Stomach (tissue), 9 donors: Measurements from ENCODE around the gene CPED1. TPM values are rescaled to one million over a fixed set of nuclear protein-coding genes. Genes with fewer than 3 reads are reported as not detected.

Experiments
- DNase-seq, 2 donors: peaks; one replicate each; pipeline versions ENCODE4 v3.0.0 to v3.0.0-alpha.2; 2013 to 2019
- H3K27ac ChIP-seq, 5 donors: fragments of 200-600 bp in 4 of 5; sonication (generic) in 4 of 5; one replicate each; pipeline ENCODE4 v1.5.1; 2013 to 2019; ENCODE audit warnings: mild to moderate bottlenecking in 1 of 5, moderate library complexity in 1 of 5
- H3K27me3 ChIP-seq, 3 donors: fragments of 200-600 bp; sonication (generic); one replicate each; pipeline ENCODE4 v1.5.1; 2017 to 2019; ENCODE audit warnings: mixed run types in 1 of 3
- H3K36me3 ChIP-seq, 4 donors: fragments of 200-600 bp; sonication (generic); 1 replicate in 3 of 4; 2 replicates in 1 of 4; pipeline ENCODE4 v1.5.1; 2016 to 2019
- H3K4me1 ChIP-seq, 4 donors: fragments of 200-600 bp; sonication (generic); one replicate each; pipeline ENCODE4 v1.5.1; 2016 to 2019
- H3K4me3 ChIP-seq, 4 donors: fragments of 200-600 bp; sonication (generic) in 3 of 4; one replicate each; pipeline ENCODE4 v1.5.1; 2016 to 2019; ENCODE audit warnings: mild to moderate bottlenecking in 1 of 4
- H3K9me3 ChIP-seq, 4 donors: fragments of 200-600 bp; sonication (generic); one replicate each; pipeline ENCODE4 v1.5.1; 2016 to 2019
- EP300 ChIP-seq: sonication (generic); formaldehyde crosslinking; IDR thresholded peaks from one replicate; pipeline ENCODE4 v1.6.1; 2017; ENCODE audit warnings: antibody characterized with exemption
- POLR2A ChIP-seq, 4 donors: fragments of 450-650 bp; IDR thresholded peaks; one replicate each; pipeline ENCODE4 v1.6.1; 2016; ENCODE audit warnings: antibody characterized with exemption in 4 of 4, control low read depth in 2 of 4, mild to moderate bottlenecking in 1 of 4, moderate library complexity in 1 of 4
- POLR2AphosphoS5 ChIP-seq, 3 donors: sonication (generic); formaldehyde crosslinking; IDR thresholded peaks; one replicate each; pipeline ENCODE4 v1.6.1; 2016; ENCODE audit warnings: antibody characterized with exemption in 3 of 3
- WGBS, 5 donors: extraction: QIAGEN DNeasy Blood & Tissue Kit in 3 of 5; methylation state at CpG; one replicate each; pipeline versions ENCODE4 v1.1.5 to v1.1.7; 2013 to 2018; 5-methylcytosine and 5-hydroxymethylcytosine counted together
- intact Hi-C: fragments of 100-400 bp; cut with DNase I; formaldehyde crosslinking; loops from one replicate; pipeline ENCODE4 v1.15.1; 2023; ENCODE audit warnings: low total_unique reads
- polyA plus RNA-seq, 3 donors: library from polyadenylated mRNA; stranded (reverse); fragments of 200-250 nt; gene quantifications; one replicate each; pipeline ENCODE4 v1.2.3, GENCODE V29; 2013
- total RNA-seq, 5 donors: library from RNA; depleted of rRNA; stranded (reverse); fragments of >200 nt; gene quantifications; one replicate each; pipeline versions ENCODE4 v1.1.0 to v1.2.3, GENCODE V29; 2014 to 2016
- TF ChIP-seq, protein P1 (sequence below), 7 experiments: fragments of 450-650 bp in 4 of 7; fragments of 200-600 bp in 3 of 7; sonication (generic) in 3 of 7; IDR thresholded peaks; one replicate each; pipeline ENCODE4 v1.5.1; 2016 to 2019; ENCODE audit warnings: antibody characterized with exemption in 7 of 7, control low read depth in 2 of 7, mild to moderate bottlenecking in 1 of 7
- donor health status: healthy with polysubstance abuse.
- donor health status: Bipolar disorder and iron deficiency.
- donor health status: healthy.

The CPED1 gene
- total and polyA plus RNA-seq, 8 donors: 3.0 to 58.7 (median 15.9) TPM

DNA sequence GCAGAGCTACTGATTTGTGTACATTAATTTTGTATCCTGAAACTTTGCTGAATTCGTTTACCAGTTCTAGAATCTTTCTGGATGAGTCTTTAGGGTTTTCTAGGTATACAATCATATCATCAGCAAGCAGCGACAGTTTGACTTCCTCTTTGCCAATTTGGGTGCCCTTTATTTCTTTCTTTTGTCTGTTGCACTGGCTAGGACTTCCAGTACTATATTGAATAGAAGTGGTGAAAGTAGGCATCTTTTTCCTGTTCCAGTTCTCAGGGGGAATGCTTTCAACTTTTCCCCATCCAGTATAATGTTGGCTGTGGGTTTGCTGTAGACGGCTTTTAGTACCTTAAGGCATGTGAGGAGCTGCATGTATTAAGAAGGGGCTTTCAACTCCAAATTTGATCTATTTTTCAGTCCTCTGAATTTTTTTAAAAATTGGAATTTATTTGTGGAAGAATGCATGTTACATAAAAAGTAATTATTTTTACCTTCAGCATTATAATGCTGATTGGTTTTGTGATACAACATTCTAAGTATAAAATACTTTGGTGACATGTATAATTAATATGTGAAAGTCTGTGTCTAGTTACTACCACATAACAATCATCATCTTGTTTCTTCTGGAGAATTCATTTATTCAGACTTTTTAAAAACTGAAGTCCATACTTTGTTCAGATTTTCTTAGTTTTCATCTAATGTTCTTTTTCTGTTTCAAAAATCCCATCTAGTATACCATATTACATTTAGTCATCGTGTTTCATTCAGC lies 49.6 kb downstream of the CPED1 start:
- Histone ChIP-seq H3K27me3 (no peaks in the 10 kb centered on the region), H3K4me1 (peaks cover 0 to 19% (median 3%) of the 10 kb centered on the region in 4 donors), H3K4me3 (no peak overlapping the region), H3K27ac (no peak overlapping the region), H3K36me3 (no peaks in the 10 kb centered on the region), H3K9me3 (no peaks in the 10 kb centered on the region)
- intact Hi-C loops: no loop called here
- WGBS, 5 donors: 74 to 84% (median 79%) methylated on average over 4 of the region's 4 CpGs
- DNase-seq: no peak
- TF ChIP-seq EP300: no peak

DNA sequence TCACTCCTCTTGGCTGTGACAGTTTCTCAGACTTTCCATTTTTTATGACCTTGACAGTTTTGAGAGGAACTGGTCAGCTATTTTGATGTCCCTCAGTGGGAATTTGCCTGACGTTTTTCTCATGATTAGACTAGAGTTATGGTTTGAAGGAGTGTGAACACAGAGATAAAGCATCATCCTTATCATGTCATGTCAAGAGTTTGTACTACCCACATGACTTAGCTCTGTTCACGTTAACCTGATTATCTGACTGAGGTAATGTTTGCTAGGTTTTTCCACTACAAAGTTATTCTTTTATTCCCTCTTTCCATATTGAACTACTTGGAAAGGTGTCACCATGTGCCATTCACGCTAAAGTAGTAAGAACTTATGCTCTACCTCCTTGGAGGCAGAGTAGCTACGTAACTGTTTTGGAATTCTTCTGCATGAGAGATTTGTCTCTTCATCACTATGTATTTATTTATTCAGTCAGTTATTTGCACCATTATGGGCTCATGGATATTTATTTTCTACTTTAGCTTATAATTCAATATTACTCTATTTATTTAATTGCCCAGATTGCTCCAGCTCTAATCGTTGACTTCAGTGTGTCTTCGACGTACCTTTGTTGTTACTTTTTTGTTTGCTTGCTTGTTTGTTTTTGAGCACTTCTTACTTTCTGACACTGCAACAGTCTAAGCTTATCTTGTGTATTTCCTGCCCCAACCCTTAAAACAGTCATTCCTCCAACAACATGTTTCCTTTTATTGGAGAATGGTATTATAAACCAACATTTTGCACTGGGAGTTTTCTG lies 50.4 kb downstream of the CPED1 start:
- no peaks in the 10 kb centered on the region for H3K27me3 ChIP-seq

DNA sequence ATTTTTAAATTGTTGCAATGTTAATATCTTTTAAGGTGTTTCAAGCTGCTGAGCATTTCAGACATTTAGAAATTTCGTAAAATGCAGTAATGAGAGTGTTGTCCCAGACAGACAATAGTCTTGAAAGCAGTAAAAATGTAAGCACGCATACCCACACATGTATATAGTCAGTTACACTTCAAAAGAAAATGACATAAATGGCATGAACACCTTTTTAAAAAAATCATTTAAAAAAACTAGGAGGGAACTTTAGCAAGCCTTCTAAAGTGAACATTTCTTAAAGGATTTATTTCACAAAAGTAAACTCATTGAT lies 51.0 kb downstream of the CPED1 start:
- H3K4me3 ChIP-seq: no peak overlapping the region
- no peak for DNase-seq
- peaks cover 0 to 17% (median 3%) of the 10 kb centered on the region in 4 donors for H3K4me1 ChIP-seq
- no peaks in the 10 kb centered on the region for H3K27me3 ChIP-seq
- H3K9me3 ChIP-seq: no peaks in the 10 kb centered on the region
- intact Hi-C loops: no loop called here
- no peak for TF ChIP-seq POLR2AphosphoS5 (IDR thresholded peaks at IDR 0.05)
- no peak for TF ChIP-seq POLR2A (IDR thresholded peaks at IDR 0.05)
- TF ChIP-seq, protein P1, sequence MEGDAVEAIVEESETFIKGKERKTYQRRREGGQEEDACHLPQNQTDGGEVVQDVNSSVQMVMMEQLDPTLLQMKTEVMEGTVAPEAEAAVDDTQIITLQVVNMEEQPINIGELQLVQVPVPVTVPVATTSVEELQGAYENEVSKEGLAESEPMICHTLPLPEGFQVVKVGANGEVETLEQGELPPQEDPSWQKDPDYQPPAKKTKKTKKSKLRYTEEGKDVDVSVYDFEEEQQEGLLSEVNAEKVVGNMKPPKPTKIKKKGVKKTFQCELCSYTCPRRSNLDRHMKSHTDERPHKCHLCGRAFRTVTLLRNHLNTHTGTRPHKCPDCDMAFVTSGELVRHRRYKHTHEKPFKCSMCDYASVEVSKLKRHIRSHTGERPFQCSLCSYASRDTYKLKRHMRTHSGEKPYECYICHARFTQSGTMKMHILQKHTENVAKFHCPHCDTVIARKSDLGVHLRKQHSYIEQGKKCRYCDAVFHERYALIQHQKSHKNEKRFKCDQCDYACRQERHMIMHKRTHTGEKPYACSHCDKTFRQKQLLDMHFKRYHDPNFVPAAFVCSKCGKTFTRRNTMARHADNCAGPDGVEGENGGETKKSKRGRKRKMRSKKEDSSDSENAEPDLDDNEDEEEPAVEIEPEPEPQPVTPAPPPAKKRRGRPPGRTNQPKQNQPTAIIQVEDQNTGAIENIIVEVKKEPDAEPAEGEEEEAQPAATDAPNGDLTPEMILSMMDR (IDR thresholded peaks at IDR 0.05): no peak
- TF ChIP-seq EP300: no peak
- no peaks in the 10 kb centered on the region for H3K36me3 ChIP-seq
- 75 to 82% (median 78%) methylated on average over 2 of the region's 2 CpGs for WGBS, 5 donors
- H3K27ac ChIP-seq: no peak overlapping the region

More for the DNA sequence above, 50.4 kb downstream of the CPED1 start:
- intact Hi-C loops: no loop called here
- no peak for DNase-seq
- TF ChIP-seq POLR2AphosphoS5 (IDR thresholded peaks at IDR 0.05) (no peak), POLR2A (IDR thresholded peaks at IDR 0.05) (no peak), EP300 (no peak)
- H3K36me3 ChIP-seq: no peaks in the 10 kb centered on the region
- 55 to 66% (median 56%) methylated on average over 7 of the region's 7 CpGs for WGBS, 5 donors
- no peak overlapping the region for H3K27ac ChIP-seq
- H3K4me3 ChIP-seq: no peak overlapping the region
- H3K9me3 ChIP-seq: no peaks in the 10 kb centered on the region
- H3K4me1 ChIP-seq: peaks cover 0 to 17% (median 3%) of the 10 kb centered on the region in 4 donors

DNA sequence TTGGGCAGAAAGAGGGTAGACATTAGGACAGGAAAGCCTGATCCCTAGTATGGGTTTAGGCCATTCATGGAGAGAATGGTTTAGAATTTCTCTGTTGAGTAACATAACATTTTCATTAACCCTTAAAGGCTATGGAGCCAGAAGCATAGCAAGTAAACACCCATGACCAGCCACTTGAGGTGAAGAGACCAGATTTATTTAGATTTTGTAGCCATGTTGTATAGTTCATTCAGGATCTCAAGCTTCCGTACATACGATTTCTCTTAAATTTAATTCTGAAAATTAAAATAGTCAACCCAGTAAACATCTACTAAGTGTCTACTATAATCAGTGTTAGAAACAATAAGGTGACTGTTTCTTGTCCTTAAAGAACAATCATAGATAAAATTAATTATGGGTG lies 51.5 kb downstream of the CPED1 start:
- H3K9me3 ChIP-seq: no peaks in the 10 kb centered on the region
- no peak overlapping the region for H3K27ac ChIP-seq
- WGBS, 5 donors: 95 to 99% (median 96%) methylated on average over 2 of the region's 2 CpGs
- no peaks in the 10 kb centered on the region for H3K27me3 ChIP-seq
- TF ChIP-seq EP300 (no peak), POLR2AphosphoS5 (IDR thresholded peaks at IDR 0.05) (no peak)
- H3K36me3 ChIP-seq: no peaks in the 10 kb centered on the region
- H3K4me1 ChIP-seq: peaks cover 0 to 17% (median 4%) of the 10 kb centered on the region in 4 donors
- H3K4me3 ChIP-seq: no peak overlapping the region
- intact Hi-C loops: no loop called here
- no peak for DNase-seq

DNA sequence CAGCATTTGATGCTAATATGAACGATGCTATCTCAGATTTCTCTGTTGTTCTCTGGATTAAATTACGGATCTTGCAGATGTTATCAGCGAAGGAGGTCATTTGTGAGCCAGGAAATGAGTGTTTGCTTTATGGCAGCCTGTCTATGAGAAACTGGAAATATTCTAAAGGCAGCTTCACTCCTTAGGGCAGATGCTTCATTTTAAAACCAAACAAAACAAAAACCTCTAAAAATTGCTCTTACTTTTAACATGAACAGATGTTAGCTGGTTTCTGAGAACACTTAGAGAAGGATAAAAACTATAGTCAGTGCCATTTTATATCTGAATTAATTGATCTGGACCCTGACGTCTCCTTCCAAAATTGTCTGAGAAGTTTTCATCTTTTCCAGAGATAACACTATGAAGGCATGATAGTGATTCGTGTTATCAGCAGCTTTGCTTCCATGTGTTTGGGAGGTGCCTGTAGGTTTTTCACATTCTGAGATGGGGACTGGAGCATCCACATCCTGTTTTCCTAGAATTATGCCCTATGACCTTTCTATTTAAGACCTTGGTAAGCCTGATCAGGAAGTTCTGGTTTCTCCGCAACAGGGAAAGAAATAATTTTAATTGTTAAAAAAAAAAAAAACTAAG lies 53.1 kb downstream of the CPED1 start:
- WGBS, 5 donors: 30 to 37% (median 33%) methylated on average over 6 of the region's 6 CpGs
- H3K4me3 ChIP-seq: no peak overlapping the region
- H3K4me1 ChIP-seq: peaks cover 0 to 30% (median 5%) of the 10 kb centered on the region in 4 donors
- H3K36me3 ChIP-seq: no peaks in the 10 kb centered on the region
- intact Hi-C loops: no loop called here
- DNase-seq: peak in 1 of 2 donors; percentile 30
- TF ChIP-seq EP300 (no peak), POLR2A (IDR thresholded peaks at IDR 0.05) (no peak), POLR2AphosphoS5 (IDR thresholded peaks at IDR 0.05) (no peak)
- TF ChIP-seq, protein P1 (IDR thresholded peaks at IDR 0.05): no peak
- no peaks in the 10 kb centered on the region for H3K9me3 ChIP-seq
- no peaks in the 10 kb centered on the region for H3K27me3 ChIP-seq
- peak overlapping the region in 3 of 5 donors; percentile 15 to 48 (median 37) for H3K27ac ChIP-seq
